ENCODE measurements around the gene GADD45GIP1.
"Not testable (repeated sequence)": the region's sequence is repeated elsewhere in the genome, so short reads cannot be mapped to it uniquely, and the experiment has no call there.

Gene GADD45GIP1

DNA sequence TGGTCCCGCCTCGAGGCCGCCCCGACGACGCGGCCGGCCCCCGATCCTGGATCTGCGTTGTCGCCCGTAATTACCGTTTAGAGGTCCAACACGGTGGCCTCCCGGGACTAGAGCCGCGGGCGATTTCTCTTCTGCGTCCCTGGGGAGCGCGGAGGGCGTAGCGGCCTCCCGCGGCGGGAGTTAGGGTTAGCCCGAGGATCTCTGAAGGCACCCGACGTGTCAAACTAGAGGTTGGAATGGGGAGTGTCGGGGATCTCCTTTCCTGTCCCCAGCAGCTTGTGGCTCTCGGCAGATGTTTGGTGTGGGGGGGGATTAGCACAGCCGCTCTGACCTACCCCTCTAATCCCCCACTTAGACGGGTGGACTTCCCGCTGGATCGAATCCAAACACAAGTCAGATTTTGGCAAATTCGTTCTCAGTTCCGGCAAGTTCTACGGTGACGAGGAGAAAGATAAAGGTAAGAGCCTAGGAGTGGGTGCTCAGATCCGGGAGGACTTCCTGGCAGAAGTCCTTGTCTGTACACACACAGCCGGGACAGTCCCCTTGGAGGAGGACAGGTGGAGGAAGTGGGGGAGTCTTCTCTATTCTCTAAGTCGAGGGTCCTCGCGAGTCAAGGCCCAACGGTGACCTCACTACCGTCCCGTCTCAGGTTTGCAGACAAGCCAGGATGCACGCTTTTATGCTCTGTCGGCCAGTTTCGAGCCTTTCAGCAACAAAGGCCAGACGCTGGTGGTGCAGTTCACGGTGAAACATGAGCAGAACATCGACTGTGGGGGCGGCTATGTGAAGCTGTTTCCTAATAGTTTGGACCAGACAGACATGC is 18.0 kb downstream of the GADD45GIP1 start:
- peak; percentile 41 for DNase-seq

GRCh38 chr19:12937927-12938778 is 18.9 kb downstream of the GADD45GIP1 start, which contains the start of gene CALR:
Gene CALR (plus strand): TSS chr19:12938609. CDS start chr19:12938680, 71 bp downstream.
- DNase-seq: peak; percentile 99

GRCh38 chr19:12937093-12937926 is 19.7 kb downstream of the GADD45GIP1 start:
- peak; percentile 31 for DNase-seq

- no peak for DNase-seq
These were observed 20.4 kb downstream of the GADD45GIP1 start for GRCh38 chr19:12936582-12936981.

- DNase-seq: no peak
These were observed 22.0 kb downstream of the GADD45GIP1 start for GRCh38 chr19:12935071-12935470.

GRCh38 chr19:12933287-12934072 is 23.5 kb downstream of the GADD45GIP1 start, which contains the start of gene FARSA:
Gene FARSA (minus strand): TSS chr19:12933711. CDS start chr19:12933696, 15 bp downstream.
- DNase-seq: peak; percentile 89

- DNase-seq: no peak
These were observed 24.4 kb downstream of the GADD45GIP1 start for GRCh38 chr19:12932392-12933286.

- DNase-seq: no peak
These were observed 26.9 kb downstream of the GADD45GIP1 start for GRCh38 chr19:12930002-12930645.

GRCh38 chr19:12924621-12925310 is 32.3 kb downstream of the GADD45GIP1 start:
- no peak for DNase-seq

GRCh38 chr19:12922959-12923358 is 34.1 kb downstream of the GADD45GIP1 start:
- DNase-seq: no peak

- DNase-seq: no peak
These were observed 36.0 kb downstream of the GADD45GIP1 start for GRCh38 chr19:12921047-12921446.

DNA sequence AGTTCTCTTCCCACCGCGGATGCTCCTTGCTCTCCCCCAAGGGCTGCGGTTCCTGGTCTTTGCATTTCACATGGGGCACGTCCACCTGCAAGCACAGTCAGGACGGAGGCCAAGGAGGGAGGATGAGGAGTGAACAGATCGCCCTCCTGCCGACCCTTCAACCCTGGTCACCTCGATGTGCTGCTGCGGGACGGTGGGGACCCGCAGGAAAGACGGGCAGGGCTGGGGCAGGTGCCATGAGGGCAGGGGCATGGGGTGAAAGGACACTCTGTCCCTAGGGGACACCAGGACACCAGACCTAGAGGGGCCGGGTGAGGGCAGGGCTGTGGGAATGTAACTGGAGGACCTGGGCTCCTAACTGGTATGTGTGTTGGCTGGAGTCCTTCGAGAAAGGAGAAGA is 38.8 kb downstream of the GADD45GIP1 start:
- no peak for DNase-seq

GRCh38 chr19:12915860-12916259 is 41.2 kb downstream of the GADD45GIP1 start:
- DNase-seq: not testable (repeated sequence)

DNA sequence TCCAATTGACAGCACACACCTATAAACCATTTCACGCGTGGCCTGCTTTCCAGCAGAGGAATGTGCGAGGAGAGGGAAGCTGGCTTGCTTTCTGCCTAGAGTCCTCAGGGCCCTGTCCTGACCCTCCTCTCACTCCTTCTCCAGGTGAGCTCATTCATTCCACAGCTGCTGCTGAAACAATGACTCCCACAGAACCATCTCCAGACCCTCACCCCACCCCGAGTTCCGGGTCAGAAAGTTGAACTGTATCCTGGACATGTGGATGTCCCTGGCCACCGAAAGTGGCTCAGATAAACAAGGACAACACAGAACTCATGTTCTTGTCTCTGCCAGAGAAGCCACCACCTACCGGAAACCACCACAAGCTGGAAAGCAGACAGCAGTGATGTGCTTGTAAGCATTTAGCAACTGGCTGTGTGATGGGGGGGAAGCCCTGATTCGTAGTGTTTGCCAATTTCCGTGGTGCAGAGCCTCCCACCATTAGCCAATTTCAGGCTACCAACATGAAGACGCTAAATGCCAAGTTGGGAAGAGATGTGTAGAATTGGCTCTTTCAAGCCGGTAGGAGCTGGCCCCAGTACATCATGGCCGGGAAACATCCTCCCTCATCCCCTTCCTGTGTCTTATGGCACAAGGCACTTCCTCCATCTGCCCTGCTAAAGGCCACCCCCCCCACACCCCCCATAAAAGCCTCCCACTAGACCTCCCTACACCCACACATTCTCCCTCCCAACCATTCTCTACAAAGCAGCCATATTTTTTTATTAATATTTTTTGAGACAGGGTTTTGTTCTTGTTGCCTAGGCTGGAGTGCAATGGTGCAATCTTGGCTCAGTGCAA is 43.0 kb downstream of the GADD45GIP1 start:
- no peak for DNase-seq

- DNase-seq: peak; percentile 28
These were observed 43.9 kb downstream of the GADD45GIP1 start for GRCh38 chr19:12913011-12913561.

GRCh38 chr19:12912571-12912970 is 44.5 kb downstream of the GADD45GIP1 start:
- DNase-seq: no peak

DNA sequence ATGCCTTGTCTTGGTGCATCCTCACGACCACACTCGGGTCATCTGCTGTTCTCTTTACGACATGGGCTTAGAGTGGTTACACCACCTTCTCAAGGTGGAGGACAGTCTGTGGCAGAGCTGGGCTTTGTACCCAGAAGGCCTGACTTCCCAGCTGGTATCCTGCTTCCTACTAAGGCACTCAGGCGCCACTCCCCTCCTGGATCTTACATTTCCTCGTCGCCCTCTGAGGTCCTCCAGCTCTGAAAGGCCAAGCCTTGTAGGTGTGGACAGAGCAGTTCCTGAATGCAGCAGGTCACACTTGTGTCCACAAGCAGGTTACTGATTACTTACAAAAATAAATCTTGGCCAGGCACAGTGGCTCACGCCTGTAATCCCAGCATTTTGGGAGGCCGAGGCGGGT is 49.9 kb downstream of the GADD45GIP1 start:
- no peak for DNase-seq
